Activated CD4-positive, alpha-beta T cell treated with anti-CD3 and anti-CD28 coated beads, Interleukin-2, amount 50 U/mL, for 4 hours (primary cell): ENCODE data around the gene IFI27.

ENCODE experiments used
- DNase-seq, 2 experiments: peaks; one replicate each; pipeline ENCODE4 v3.0.0-alpha.2; 2020

IFI27 gene

GRCh38 chr14:94161058-94161457, 50.5 kb downstream of the IFI27 start:
- no peak for DNase-seq

GRCh38 chr14:94161981-94162380, 51.4 kb downstream of the IFI27 start:
- no peak for DNase-seq

GRCh38 chr14:94162466-94162865, 51.9 kb downstream of the IFI27 start:
- DNase-seq = no peak

- DNase-seq = no peak
Measured at GRCh38 chr14:94163796-94164195, 53.3 kb downstream of the IFI27 start.

- no peak for DNase-seq
Measured at GRCh38 chr14:94164685-94165431, 54.3 kb downstream of the IFI27 start.

GRCh38 chr14:94165744-94166143, 55.2 kb downstream of the IFI27 start:
- no peak for DNase-seq
